ENCODE results near the gene THOC3.
"Not testable (repeated sequence)": the region's sequence is repeated elsewhere in the genome, so short reads cannot be mapped to it uniquely, and the experiment has no call there.

- TF ChIP-seq CTCF (IDR thresholded peaks at IDR 0.05); ZFX (IDR thresholded peaks at IDR 0.05; ENCODE audit: borderline replicate concordance): not testable (repeated sequence)
These were observed 29.9 kb upstream of the THOC3 start for GRCh38 chr5:175997979-175998378.
